ENCODE measurements around the gene MAD1L1. TPM values are rescaled to one million over a fixed set of nuclear protein-coding genes. Genes with fewer than 3 reads are reported as not detected.

The MAD1L1 gene
- 100 to 1,000 TPM in 1 of 7 donors, 10 to 100 TPM in 6; 47.3 to 104 (median 62.0) TPM for total RNA-seq
- polyA plus RNA-seq, result 100 to 1,000 TPM in 1 of 3 donors, 10 to 100 TPM in 2; 48.8 to 118 (median 75.0) TPM
- long read RNA-seq, donor 1, partial matches to known transcripts, result 0 of 1 reads
- long read RNA-seq, donor 1, other reads (novel, unspliced or antisense), result 0 of 1 reads
- long read RNA-seq, donor 2, partial matches to known transcripts, result 0 of 1 reads
- long read RNA-seq, donor 2, other reads (novel, unspliced or antisense), result 0 of 1 reads

GRCh38 chr7:2232766-2233520, at the start of gene MAD1L1:
TSS of gene MAD1L1 (minus strand) at chr7:2232945. CDS start at chr7:2230133, 2,812 bp downstream.
- no peaks in the 10 kb centered on the region for H3K9me3 ChIP-seq
- H3K27ac ChIP-seq, result peak within 1 kb of the TSS; percentile 69 to 90 (median 82)
- 0 to 2% (median 1%) methylated on average over 15 to 63 of the region's 63 CpGs for WGBS, 5 donors
- DNase-seq, result peak; percentile 98
- peaks cover 17 to 77% (median 48%) of the 10 kb centered on the region in 6 donors for H3K4me1 ChIP-seq
- peaks cover 0 to 66% (median 23%) of the 10 kb centered on the region in 6 donors for H3K36me3 ChIP-seq
- peak in 1 of 3 donors; percentile 41 for TF ChIP-seq POLR2A (IDR thresholded peaks at IDR 0.05)
- peak in 4 of 11 experiments; percentile 18 to 52 (median 34) for TF ChIP-seq CTCF (IDR thresholded peaks at IDR 0.05 in 8 of 11, conservative IDR thresholded peaks at IDR 0.05 in 3 of 11)
- TF ChIP-seq POLR2AphosphoS5 (IDR thresholded peaks at IDR 0.05), result peak; percentile 74 to 87 (median 81)
- no peaks in the 10 kb centered on the region for H3K27me3 ChIP-seq (replicated peaks in 1 of 7)
- intact Hi-C loops (cut with DNase I; ENCODE audit: low total_unique reads), result no loop called here
- peak within 1 kb of the TSS; percentile 79 to 100 (median 98) for H3K4me3 ChIP-seq

DNA sequence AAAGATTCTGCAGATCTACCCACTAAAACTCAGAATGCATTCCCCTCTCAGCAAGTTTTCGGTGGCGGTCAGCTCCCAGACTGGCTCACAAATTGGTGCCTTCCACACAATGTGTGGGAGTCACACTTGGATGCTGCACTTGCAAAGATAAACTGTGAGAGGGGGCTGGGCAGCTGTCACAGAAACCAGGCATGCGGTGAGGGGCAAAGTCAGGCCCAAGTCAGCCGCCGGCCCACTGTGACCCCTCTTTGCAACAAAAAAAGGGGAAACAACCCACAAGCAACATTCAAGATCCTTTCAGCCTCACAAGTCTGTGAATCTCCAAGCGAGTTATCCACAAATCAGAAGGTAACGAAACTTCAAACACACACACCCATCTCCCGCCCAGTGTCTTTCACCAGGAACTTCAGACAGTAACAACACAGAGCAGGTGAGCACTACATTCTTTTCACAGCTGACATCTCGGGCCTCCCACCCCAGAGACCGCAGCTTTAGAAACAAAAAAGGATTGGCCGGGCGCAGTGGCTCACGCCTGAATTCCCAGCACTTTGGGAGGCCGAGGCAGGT, 49.5 kb upstream of the MAD1L1 start:
- Histone ChIP-seq H3K27me3 (replicated peaks in 1 of 7) (no peaks in the 10 kb centered on the region), H3K27ac (peak overlapping the region in 7 of 8 donors; percentile 38 to 73 (median 63)), H3K9me3 (no peaks in the 10 kb centered on the region), H3K36me3 (peaks cover 0 to 21% (median 6%) of the 10 kb centered on the region in 6 donors), H3K4me1 (peaks cover 0 to 71% (median 41%) of the 10 kb centered on the region in 6 donors), H3K4me3 (no peak overlapping the region)
- no peak for TF ChIP-seq POLR2A (IDR thresholded peaks at IDR 0.05)
- TF ChIP-seq POLR2AphosphoS5 (IDR thresholded peaks at IDR 0.05), result no peak
- no peak for TF ChIP-seq CTCF (IDR thresholded peaks at IDR 0.05 in 8 of 11, conservative IDR thresholded peaks at IDR 0.05 in 3 of 11)
- 85 to 95% (median 86%) methylated on average over 11 to 14 of the region's 14 CpGs for WGBS, 5 donors
- no peak for DNase-seq
- intact Hi-C loops (cut with DNase I; ENCODE audit: low total_unique reads), result no loop called here

- Histone ChIP-seq H3K27me3 (replicated peaks in 1 of 7) (no peaks in the 10 kb centered on the region), H3K36me3 (peaks cover 0 to 28% (median 11%) of the 10 kb centered on the region in 6 donors), H3K4me1 (peaks cover 0 to 69% (median 41%) of the 10 kb centered on the region in 6 donors), H3K4me3 (no peak overlapping the region), H3K9me3 (no peaks in the 10 kb centered on the region), H3K27ac (peak overlapping the region in 7 of 8 donors; percentile 38 to 73 (median 63))
- 51 to 78% (median 60%) methylated on average over 9 of the region's 9 CpGs for WGBS, 5 donors
- DNase-seq, result no peak
- peak in 2 of 3 donors; percentile 12 to 33 for TF ChIP-seq POLR2AphosphoS5 (IDR thresholded peaks at IDR 0.05)
- no peak for TF ChIP-seq POLR2A (IDR thresholded peaks at IDR 0.05)
- intact Hi-C loops (cut with DNase I; ENCODE audit: low total_unique reads), result no loop called here
These were observed 48.8 kb upstream of the MAD1L1 start for GRCh38 chr7:2281541-2281940.

DNA sequence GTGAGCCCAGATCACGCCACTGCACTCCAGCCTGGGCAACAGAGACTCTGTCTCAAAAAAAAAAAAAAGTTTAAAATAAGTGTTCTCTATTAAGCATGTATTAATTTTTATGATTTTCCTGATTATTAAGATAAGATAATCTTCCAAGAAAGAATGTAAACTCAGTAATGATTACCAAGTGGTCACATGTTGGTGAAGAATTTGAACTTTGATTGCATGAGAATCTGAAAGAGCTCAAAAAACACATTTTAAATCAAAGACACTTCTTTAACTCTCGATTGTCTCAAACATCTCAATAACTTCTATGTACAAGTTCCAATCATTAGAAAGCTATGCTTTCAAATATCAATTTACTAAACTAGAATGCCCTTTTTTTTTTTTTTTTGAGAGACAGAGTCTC, 47.7 kb upstream of the MAD1L1 start:
- Histone ChIP-seq H3K36me3 (peaks cover 0 to 39% (median 14%) of the 10 kb centered on the region in 6 donors), H3K4me3 (no peak overlapping the region), H3K27ac (peak overlapping the region in 1 of 8 donors; percentile 35), H3K27me3 (replicated peaks in 1 of 7) (no peaks in the 10 kb centered on the region), H3K9me3 (no peaks in the 10 kb centered on the region), H3K4me1 (peaks cover 0 to 62% (median 38%) of the 10 kb centered on the region in 6 donors)
- intact Hi-C loops (cut with DNase I; ENCODE audit: low total_unique reads), result no loop called here
- no peak for DNase-seq
- WGBS, 5 donors, result 49 to 57% (median 54%) methylated on average over 2 of the region's 2 CpGs
- TF ChIP-seq POLR2AphosphoS5 (IDR thresholded peaks at IDR 0.05), result no peak
- TF ChIP-seq POLR2A (IDR thresholded peaks at IDR 0.05), result no peak
- TF ChIP-seq CTCF (IDR thresholded peaks at IDR 0.05 in 8 of 11, conservative IDR thresholded peaks at IDR 0.05 in 3 of 11), result no peak
